ENCODE measurements around the gene CHCHD3.

Gene CHCHD3

DNA sequence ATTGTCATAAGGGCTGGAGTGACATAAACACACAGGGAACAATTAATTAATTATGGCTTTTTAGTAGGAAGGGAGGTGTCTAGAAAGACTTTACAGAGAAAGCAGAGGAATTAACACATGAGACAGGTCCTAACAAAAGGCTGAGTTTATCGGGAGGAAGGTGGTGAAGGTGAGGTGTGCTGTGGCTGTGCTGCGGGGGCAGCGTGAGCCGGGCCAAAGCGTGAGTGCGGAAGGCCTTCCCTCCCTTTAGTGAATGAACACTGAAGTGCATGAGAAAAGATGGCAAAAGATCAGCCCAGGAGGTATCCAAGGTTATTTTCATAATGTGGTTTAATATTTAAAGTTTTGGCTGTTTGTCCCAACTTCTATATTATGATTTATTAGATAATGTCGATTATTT lies 262.2 kb downstream of the CHCHD3 start:
- DNase-seq, result no peak
- no peaks in the 10 kb centered on the region for H3K27me3 ChIP-seq (ENCODE audit: insufficient read depth, low read depth, severe bottlenecking)

DNA sequence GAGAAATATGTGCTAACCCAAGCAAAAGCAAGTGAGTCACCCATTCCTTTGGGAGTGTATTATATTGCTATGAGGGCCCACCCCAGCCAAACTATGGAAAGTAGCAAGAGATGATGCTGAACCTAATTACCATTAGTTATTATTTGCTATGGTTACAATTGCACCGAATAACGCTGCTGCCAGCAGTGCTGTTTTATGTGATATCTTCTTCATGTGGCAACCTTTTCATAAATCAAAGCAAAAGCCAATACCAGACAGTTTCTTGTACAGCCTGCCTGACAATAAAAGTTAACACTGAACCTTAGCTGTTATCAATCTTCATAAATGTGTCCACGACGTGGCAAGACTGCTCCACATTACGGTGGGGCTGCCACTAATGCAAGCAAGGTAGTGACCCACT lies 263.9 kb downstream of the CHCHD3 start:
- Histone ChIP-seq H3K9me3 (ENCODE audit: severe bottlenecking) (no peaks in the 10 kb centered on the region), H3K36me3 (peaks cover 5% of the 10 kb centered on the region; the same call in 1 of the 2 replicates)
- TF ChIP-seq, protein P1, sequence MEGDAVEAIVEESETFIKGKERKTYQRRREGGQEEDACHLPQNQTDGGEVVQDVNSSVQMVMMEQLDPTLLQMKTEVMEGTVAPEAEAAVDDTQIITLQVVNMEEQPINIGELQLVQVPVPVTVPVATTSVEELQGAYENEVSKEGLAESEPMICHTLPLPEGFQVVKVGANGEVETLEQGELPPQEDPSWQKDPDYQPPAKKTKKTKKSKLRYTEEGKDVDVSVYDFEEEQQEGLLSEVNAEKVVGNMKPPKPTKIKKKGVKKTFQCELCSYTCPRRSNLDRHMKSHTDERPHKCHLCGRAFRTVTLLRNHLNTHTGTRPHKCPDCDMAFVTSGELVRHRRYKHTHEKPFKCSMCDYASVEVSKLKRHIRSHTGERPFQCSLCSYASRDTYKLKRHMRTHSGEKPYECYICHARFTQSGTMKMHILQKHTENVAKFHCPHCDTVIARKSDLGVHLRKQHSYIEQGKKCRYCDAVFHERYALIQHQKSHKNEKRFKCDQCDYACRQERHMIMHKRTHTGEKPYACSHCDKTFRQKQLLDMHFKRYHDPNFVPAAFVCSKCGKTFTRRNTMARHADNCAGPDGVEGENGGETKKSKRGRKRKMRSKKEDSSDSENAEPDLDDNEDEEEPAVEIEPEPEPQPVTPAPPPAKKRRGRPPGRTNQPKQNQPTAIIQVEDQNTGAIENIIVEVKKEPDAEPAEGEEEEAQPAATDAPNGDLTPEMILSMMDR (IDR thresholded peaks at IDR 0.05; ENCODE audit: low read depth, low read length), result no peak

More for the DNA sequence above, 262.2 kb downstream of the CHCHD3 start:
- no peaks in the 10 kb centered on the region for H3K36me3 ChIP-seq
- TF ChIP-seq, protein P1 (IDR thresholded peaks at IDR 0.05; ENCODE audit: low read depth, low read length), result no peak
- no peak overlapping the region for H3K27ac ChIP-seq
- H3K4me3 ChIP-seq (ENCODE audit: low read depth, low read length), result no peak overlapping the region
- no peaks in the 10 kb centered on the region for H3K9me3 ChIP-seq (ENCODE audit: severe bottlenecking)

DNA sequence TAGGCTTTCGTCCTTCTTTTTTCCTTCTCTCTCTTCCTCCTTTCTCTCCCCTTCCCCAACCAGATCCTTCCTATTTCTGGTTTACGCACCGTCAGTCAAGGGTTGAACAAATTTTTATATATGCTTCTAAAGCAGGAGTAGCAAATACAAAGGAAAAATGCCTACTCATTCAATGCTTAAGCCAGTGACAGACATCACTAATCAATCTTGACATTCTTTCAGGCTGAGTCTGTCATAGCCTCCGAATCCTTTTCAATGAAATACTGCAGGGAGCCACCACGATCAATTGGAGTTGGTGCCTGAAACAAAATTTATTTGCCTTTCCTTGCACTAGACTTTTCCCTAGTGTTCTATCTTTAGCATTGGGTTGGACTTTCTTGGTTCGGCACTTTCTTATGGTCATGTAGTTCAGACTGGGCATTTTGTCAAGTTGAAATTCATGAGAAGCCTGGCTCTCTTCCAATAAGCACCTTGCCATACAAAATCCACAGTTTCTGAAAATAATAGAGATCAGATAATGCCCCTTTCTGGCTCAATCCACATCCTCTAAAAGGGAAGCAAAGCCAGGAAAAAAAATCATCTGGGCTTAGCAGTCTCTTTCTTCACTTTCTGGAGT lies 266.1 kb downstream of the CHCHD3 start:
- TF ChIP-seq, protein P1 (IDR thresholded peaks at IDR 0.05; ENCODE audit: low read depth, low read length), result no peak
- Histone ChIP-seq H3K4me3 (ENCODE audit: low read depth, low read length) (no peak overlapping the region), H3K36me3 (peaks cover 5% of the 10 kb centered on the region; the same call in 1 of the 2 replicates), H3K9me3 (ENCODE audit: severe bottlenecking) (no peaks in the 10 kb centered on the region), H3K27me3 (ENCODE audit: insufficient read depth, low read depth, severe bottlenecking) (no peaks in the 10 kb centered on the region), H3K27ac (no peak overlapping the region)
- DNase-seq, result no peak

More for the DNA sequence above, 263.9 kb downstream of the CHCHD3 start:
- H3K4me3 ChIP-seq (ENCODE audit: low read depth, low read length), result no peak overlapping the region
- no peaks in the 10 kb centered on the region for H3K27me3 ChIP-seq (ENCODE audit: insufficient read depth, low read depth, severe bottlenecking)
- no peak for DNase-seq
- H3K27ac ChIP-seq, result no peak overlapping the region

DNA sequence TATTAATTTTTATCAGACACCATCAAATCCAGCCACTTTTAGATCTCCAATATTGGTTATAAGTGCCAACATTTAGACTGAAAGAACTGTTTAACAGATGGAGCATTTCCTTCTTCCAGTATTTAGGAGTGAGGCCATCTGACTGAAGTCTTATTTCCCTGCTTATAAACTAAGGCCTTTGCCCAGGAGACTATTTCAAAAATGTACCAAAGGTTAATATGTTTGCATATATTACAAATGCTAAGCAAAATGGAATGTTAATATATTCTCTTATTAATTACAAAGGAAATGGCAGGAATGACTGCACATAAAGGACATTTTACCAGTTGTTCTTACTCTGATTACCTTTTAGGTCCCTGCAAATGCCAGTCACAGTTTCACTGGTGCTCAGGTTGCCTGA lies 266.8 kb downstream of the CHCHD3 start:
- Histone ChIP-seq H3K4me3 (ENCODE audit: low read depth, low read length) (no peak overlapping the region), H3K27ac (no peak overlapping the region), H3K36me3 (peaks cover 5% of the 10 kb centered on the region; the same call in 1 of the 2 replicates), H3K9me3 (ENCODE audit: severe bottlenecking) (no peaks in the 10 kb centered on the region), H3K27me3 (ENCODE audit: insufficient read depth, low read depth, severe bottlenecking) (no peaks in the 10 kb centered on the region)
- no peak for DNase-seq
- TF ChIP-seq, protein P1 (IDR thresholded peaks at IDR 0.05; ENCODE audit: low read depth, low read length), result no peak

DNA sequence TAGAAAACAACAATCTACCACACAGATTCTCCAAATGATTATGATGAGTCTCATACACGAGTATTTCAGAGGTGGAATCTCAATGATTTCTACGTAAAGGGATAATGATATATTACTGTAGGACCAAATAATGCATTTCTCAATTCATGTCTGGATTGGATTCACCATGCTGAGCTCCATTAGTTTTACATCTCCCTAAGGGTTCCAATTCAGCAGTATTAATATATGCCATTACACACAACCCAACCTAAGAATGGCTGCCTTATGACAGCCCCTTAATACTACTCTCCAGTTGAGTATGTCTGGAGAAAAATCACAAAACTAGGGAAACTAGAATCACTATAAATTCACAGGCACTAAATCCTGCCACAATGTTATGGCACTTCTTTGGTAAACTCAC lies 271.3 kb downstream of the CHCHD3 start:
- TF ChIP-seq, protein P1 (IDR thresholded peaks at IDR 0.05; ENCODE audit: low read depth, low read length), result no peak
- H3K4me3 ChIP-seq (ENCODE audit: low read depth, low read length), result no peak overlapping the region
- no peaks in the 10 kb centered on the region for H3K9me3 ChIP-seq (ENCODE audit: severe bottlenecking)
- no peaks in the 10 kb centered on the region for H3K27me3 ChIP-seq (ENCODE audit: insufficient read depth, low read depth, severe bottlenecking)
- peaks cover 5% of the 10 kb centered on the region; the same call in 1 of the 2 replicates for H3K36me3 ChIP-seq
- no peak for DNase-seq
- H3K27ac ChIP-seq, result no peak overlapping the region

DNA sequence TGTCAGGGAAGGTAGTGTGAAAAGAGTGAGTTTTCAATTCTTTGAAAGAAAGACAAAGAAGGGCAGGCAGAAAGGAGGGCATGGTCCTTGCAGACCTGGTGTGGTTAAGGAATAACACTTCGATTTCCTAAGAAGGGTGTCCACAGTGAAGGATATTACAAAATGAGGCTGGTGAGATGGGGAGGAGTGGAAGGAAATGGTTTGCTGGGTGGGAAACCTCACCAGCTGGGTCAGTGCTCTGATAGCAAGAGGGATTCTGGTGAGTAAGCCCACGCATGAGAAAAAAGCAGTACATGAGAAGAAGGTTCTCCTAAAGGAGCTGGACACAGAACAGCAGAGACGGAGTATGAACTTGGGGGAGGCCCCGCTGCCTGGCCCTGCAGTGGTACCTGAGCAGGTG lies 275.1 kb downstream of the CHCHD3 start:
- Histone ChIP-seq H3K9me3 (ENCODE audit: severe bottlenecking) (no peaks in the 10 kb centered on the region), H3K27me3 (ENCODE audit: insufficient read depth, low read depth, severe bottlenecking) (no peaks in the 10 kb centered on the region), H3K27ac (no peak overlapping the region), H3K4me3 (ENCODE audit: low read depth, low read length) (no peak overlapping the region), H3K36me3 (no peaks in the 10 kb centered on the region)
- DNase-seq, result no peak
- TF ChIP-seq, protein P1 (IDR thresholded peaks at IDR 0.05; ENCODE audit: low read depth, low read length), result no peak
